Osteocyte (in vitro differentiated cells): ENCODE measurements around the gene SLC23A1. TPM values are rescaled to one million over a fixed set of nuclear protein-coding genes. Genes with fewer than 3 reads are reported as not detected.

Source experiments
- DNase-seq: peaks from one replicate; pipeline ENCODE4 v3.0.0; 2021; ENCODE audit warnings: mixed read lengths; ENCODE audit not compliant: unreplicated experiment; ENCODE audit errors: extremely low spot score
- H3K27ac Mint-ChIP-seq: one replicate; pipeline ENCODE4 v1.8.0; 2021; ENCODE audit warnings: mild to moderate bottlenecking, mixed read lengths; ENCODE audit not compliant: unreplicated experiment
- H3K27me3 Mint-ChIP-seq: one replicate; pipeline ENCODE4 v1.8.0; 2021; ENCODE audit warnings: mixed read lengths; ENCODE audit not compliant: unreplicated experiment
- H3K36me3 Mint-ChIP-seq: one replicate; pipeline ENCODE4 v1.8.0; 2021; ENCODE audit warnings: mixed read lengths; ENCODE audit not compliant: unreplicated experiment
- H3K4me1 Mint-ChIP-seq: one replicate; pipeline ENCODE4 v1.8.0; 2021; ENCODE audit warnings: mixed read lengths; ENCODE audit not compliant: unreplicated experiment
- H3K4me3 Mint-ChIP-seq: one replicate; pipeline ENCODE4 v1.8.0; 2021; ENCODE audit warnings: mild to moderate bottlenecking, moderate library complexity, mixed read lengths; ENCODE audit not compliant: unreplicated experiment
- H3K9me3 Mint-ChIP-seq: one replicate; pipeline ENCODE4 v1.8.0; 2021; ENCODE audit warnings: mixed read lengths; ENCODE audit not compliant: unreplicated experiment
- CTCF ChIP-seq: fragments of 200-600 bp; sonication (generic); IDR thresholded peaks from 2 replicates; pipeline ENCODE4 v1.5.0; 2021; ENCODE audit warnings: antibody characterized with exemption, mild to moderate bottlenecking, moderate library complexity
- total RNA-seq: library from RNA; stranded (reverse); gene quantifications from 2 replicates; pipeline ENCODE4 v1.2.1, GENCODE V29; 2021

Gene SLC23A1
- total RNA-seq, 1 donor from 2014 or later: not detected

GRCh38 chr5:139374909-139375308, 8.2 kb downstream of the SLC23A1 start:
- no peak for DNase-seq
- Mint-ChIP-seq H3K36me3 (peaks cover 16% of the 10 kb centered on the region), H3K4me1 (peaks cover 10% of the 10 kb centered on the region), H3K4me3 (no peak overlapping the region), H3K27me3 (no peaks in the 10 kb centered on the region), H3K27ac (no peak overlapping the region), H3K9me3 (no peaks in the 10 kb centered on the region)
- no peak for TF ChIP-seq CTCF

DNA sequence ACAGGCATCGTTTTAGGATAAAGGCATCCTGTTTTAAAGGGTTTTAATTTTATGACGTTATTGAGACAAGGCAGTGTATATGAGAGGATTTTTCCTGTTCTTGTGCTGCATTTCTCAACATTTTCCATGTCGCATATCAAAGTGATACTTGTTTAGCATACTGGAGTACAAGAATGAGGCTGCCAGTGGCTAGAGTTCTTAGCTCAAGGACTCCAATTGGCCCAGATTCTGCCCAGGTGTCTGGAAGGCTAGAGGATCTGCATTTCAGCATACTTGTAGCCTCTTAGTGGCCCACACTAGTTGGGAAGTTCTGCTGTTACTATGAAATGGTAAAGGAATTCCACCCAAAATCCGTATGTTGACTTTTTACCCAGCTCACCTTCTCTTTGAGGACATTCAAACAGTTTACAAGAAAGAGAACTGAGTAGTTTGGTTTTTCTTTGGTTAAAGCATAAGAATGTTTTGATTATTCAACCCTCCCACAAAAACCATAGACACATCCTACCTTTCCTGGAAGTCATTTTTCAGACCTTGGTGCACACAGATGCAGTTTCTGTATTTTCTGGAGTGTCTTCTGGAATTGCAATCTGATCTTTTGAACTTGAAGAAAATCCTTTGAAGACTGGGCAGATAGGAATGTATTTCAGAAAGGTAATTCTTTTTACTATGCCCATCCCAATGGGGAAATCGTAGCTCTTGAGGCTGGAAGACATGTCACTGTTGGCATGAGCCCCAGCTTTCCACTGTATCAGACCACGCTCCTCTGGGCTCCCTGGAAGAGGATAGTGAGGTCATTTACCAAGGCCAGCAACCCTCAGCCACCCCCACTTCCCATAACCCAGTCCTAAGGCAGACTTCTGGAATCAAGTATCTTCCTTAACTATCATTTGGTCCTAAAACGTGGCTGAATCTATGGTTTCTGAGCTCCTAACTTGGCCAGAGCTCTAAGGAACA, 11.3 kb downstream of the SLC23A1 start:
- Mint-ChIP-seq H3K36me3 (peaks cover 21% of the 10 kb centered on the region), H3K4me3 (no peak overlapping the region), H3K4me1 (peaks cover 26% of the 10 kb centered on the region), H3K27me3 (no peaks in the 10 kb centered on the region), H3K9me3 (no peaks in the 10 kb centered on the region), H3K27ac (no peak overlapping the region)
- no peak for TF ChIP-seq CTCF
- no peak for DNase-seq

DNA sequence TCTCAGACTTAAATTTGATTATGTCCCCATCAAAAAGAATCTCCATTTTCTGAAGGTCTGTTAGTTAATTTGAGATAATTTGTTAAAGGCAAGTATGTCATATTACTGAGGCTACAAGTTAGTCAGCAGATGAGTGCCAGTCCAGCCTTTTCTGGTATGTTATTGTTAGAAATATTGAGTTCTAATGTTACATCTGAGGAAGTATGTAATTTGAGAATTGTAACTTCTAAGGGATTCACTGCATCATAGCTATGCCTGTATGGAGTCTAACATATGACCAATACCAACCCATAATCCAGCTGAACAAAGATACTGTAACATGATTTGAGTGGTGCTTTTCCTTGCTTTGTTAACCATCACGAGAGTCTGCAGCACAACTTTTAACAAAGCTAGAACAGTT, 13.9 kb downstream of the SLC23A1 start:
- H3K4me3 Mint-ChIP-seq: no peak overlapping the region
- H3K27me3 Mint-ChIP-seq: no peaks in the 10 kb centered on the region
- no peak for TF ChIP-seq CTCF
- H3K9me3 Mint-ChIP-seq: no peaks in the 10 kb centered on the region
- DNase-seq: no peak
- peaks cover 26% of the 10 kb centered on the region for H3K4me1 Mint-ChIP-seq
- H3K36me3 Mint-ChIP-seq: peaks cover 33% of the 10 kb centered on the region
- H3K27ac Mint-ChIP-seq: peak overlapping the region; percentile 82

GRCh38 chr5:139368613-139369012, 14.5 kb downstream of the SLC23A1 start:
- Mint-ChIP-seq H3K36me3 (peaks cover 39% of the 10 kb centered on the region), H3K27me3 (no peaks in the 10 kb centered on the region), H3K4me1 (peaks cover 23% of the 10 kb centered on the region), H3K27ac (peak overlapping the region; percentile 82), H3K4me3 (no peak overlapping the region), H3K9me3 (no peaks in the 10 kb centered on the region)
- peak; percentile 19 for TF ChIP-seq CTCF
- DNase-seq: no peak

DNA sequence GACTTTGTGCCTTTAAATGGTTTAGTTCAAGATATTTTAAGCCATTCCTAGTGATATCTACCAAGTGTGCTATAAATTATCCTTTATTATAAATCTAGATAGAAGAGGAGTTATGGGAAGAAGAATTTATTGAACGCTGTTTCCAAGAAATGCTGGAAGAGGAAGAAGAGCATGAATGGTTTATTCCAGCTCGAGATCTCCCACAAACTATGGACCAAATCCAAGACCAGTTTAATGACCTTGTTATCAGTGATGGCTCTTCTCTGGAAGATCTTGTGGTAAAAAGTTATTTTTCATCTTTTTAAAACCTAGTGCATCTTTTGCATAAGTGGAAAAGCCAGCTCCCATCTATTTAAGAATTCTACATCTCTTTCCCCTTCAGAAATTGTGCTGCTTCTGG, 18.6 kb downstream of the SLC23A1 start:
- Mint-ChIP-seq H3K9me3 (no peaks in the 10 kb centered on the region), H3K36me3 (peaks cover 31% of the 10 kb centered on the region), H3K4me3 (no peak overlapping the region), H3K27me3 (no peaks in the 10 kb centered on the region), H3K27ac (no peak overlapping the region), H3K4me1 (peaks cover 18% of the 10 kb centered on the region)
- TF ChIP-seq CTCF: no peak
- DNase-seq: no peak
